KOPT-K1 (cell line): Measurements from ENCODE around the gene OCA2.
"Not testable (repeated sequence)": the region's sequence is repeated elsewhere in the genome, so short reads cannot be mapped to it uniquely, and the experiment has no call there.

ENCODE experiments used
- H3K27ac ChIP-seq: fragments of 200-600 bp; sonication (generic); 2 replicates; pipeline ENCODE4 v1.5.1; 2016; ENCODE audit warnings: antibody characterized with exemption, mild to moderate bottlenecking, low read depth, low read length; ENCODE audit not compliant: poor library complexity, severe bottlenecking
- H3K36me3 ChIP-seq: fragments of 200-600 bp; sonication (generic); 2 replicates; pipeline ENCODE4 v1.5.1; 2017; ENCODE audit warnings: antibody characterized with exemption, mild to moderate bottlenecking, low read length, moderate library complexity; ENCODE audit not compliant: insufficient read depth
- H3K9me3 ChIP-seq: fragments of 200-600 bp; sonication (generic); 2 replicates; pipeline ENCODE4 v1.5.1; 2017; ENCODE audit warnings: antibody characterized with exemption, low read length, mild to moderate bottlenecking; ENCODE audit not compliant: insufficient read depth, poor library complexity, severe bottlenecking

Gene OCA2

DNA sequence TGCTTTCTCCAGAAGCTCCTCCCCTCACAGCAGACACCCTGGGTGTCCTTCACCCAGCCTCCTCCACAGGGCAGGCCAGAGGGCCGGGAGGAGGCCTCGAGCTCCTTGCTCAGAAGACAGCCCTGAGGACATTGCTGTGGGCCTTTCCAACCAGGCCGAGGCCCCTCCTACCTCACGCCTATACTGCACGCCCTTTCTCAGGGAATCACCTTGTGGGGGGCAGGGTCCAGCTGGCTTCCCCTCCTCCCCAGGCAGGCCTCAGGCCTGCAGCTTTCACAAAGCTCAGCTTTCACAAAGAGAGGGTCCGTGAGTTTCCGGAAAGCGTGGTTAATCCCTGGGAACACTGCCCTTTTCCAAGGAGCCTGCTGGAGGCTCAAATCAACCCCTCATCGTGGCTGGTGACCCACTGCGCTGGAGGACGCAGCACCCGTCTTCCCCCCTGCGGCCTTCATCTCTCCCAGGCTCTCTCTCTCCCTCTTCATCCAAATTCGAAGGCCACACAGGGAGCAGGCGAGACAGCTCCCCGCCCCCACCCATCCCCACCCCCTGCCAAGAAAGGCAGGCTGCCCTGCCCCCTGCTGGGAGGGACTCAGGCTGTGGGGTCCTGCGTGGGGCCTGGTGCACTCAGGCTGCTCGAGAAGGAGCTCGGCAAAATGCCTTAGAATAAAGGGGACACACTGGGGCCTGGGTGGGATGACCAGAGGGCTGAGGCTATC lies 79.4 kb downstream of the OCA2 start:
- no peak overlapping the region for H3K27ac ChIP-seq
- no peaks in the 10 kb centered on the region for H3K9me3 ChIP-seq
- no peaks in the 10 kb centered on the region for H3K36me3 ChIP-seq

DNA sequence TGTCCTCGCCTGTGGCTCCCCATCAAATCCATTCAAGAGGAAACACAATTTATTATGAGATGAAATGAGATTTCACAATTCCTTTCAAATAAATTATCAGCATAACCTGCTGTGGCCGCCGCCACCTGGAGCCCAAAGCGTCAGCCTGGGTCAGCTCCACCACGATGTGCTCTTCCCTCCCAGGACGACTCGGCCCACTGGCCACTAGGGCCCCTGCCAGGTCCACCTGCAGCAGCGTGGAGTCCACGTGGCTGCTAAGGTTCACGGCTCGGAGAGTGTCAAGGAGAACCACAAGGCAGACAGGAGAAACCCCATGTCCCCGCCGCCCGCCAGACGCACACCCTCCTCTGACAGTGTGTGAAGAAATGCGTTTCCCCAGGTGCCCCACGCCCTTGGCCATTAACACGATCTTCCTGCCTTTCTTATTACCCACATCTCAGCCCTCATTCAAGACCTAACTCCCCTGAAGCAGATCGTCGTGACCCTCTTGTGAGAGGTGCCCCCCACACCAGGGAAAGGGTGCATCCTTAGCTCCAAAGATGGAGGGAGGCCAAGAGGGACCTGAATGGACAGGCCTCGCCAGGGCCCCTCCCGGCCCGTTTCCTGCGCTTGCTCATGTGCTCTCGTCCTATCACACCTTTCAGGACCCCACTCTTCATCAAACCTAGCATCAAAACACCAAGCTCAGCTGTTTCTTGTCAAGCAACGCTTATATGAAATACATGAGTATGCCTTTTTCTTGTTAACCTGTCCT lies 80.6 kb downstream of the OCA2 start:
- H3K9me3 ChIP-seq: no peaks in the 10 kb centered on the region
- no peak overlapping the region for H3K27ac ChIP-seq
- H3K36me3 ChIP-seq: no peaks in the 10 kb centered on the region

DNA sequence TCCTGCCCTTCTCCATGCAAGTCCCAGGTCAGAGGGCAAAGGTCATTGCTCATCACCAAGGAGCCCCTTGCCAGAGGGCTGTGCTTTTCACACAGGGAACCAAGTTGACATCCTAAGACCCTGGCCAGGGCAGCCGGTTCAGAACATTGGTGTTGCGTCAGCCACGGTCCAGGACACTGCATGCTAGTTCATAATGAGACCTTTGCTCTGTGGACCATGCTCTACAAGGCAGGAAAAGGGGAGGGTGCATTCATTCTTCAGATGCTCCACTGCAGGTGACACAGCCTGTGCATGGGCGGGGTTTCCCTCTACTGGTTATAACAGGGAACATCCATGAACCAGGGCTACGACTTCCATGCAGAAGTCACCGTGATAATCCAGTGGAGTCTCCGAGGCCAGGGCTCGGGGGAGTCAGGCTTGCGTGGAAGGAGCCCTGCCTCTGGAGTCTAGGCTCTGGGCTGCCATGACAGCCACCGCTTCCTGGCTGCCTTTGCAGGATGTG lies 81.6 kb downstream of the OCA2 start:
- no peaks in the 10 kb centered on the region for H3K9me3 ChIP-seq
- H3K36me3 ChIP-seq: no peaks in the 10 kb centered on the region
- H3K27ac ChIP-seq: no peak overlapping the region

DNA sequence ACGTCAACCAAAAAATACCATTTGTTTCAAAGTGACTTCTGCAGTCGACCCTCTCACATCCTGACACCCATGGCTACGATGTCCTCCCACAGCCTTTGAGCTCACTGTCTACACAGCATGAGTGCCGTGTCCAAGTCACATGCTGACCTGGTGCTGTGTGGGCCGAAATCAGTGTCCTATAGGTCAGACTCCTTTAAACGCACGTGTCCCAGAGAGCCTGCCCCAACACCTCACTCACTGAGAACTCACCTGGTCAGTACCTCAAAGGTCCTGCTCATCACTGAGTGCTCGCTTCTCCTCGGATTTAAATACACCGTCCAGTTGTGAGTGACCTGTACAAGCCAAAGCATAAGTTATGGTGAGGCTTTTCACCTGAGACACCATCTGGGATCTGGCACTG lies 83.3 kb downstream of the OCA2 start:
- no peak overlapping the region for H3K27ac ChIP-seq
- no peaks in the 10 kb centered on the region for H3K9me3 ChIP-seq
- no peaks in the 10 kb centered on the region for H3K36me3 ChIP-seq

DNA sequence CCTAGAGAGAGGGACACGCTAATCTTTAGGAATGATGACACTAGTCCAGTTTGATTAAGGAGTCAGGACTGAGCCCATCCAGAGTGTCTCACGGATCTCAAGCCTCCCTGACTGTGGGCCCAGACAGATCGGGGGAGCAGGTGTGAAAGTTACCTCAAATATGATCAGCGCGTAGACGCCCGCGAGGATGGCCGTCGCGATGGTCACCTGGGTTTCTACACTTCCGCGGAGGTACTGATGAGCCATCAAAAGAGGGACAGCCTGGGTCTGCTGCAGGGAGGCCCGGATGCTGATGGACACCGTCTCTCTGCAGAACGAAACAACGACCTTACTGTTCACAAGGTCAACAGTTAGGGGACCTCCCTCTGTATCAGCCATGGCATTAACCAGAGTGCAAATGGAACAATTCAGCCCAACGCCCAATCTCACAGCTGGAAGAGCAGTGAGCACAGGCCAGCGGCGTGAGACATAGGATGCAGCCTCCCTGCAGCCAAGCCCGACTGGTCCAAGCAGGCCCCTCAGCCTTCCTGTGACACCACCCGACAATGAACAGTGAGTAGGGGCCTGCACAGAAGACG lies 84.4 kb downstream of the OCA2 start:
- Histone ChIP-seq H3K9me3 (no peaks in the 10 kb centered on the region), H3K27ac (no peak overlapping the region), H3K36me3 (no peaks in the 10 kb centered on the region)

DNA sequence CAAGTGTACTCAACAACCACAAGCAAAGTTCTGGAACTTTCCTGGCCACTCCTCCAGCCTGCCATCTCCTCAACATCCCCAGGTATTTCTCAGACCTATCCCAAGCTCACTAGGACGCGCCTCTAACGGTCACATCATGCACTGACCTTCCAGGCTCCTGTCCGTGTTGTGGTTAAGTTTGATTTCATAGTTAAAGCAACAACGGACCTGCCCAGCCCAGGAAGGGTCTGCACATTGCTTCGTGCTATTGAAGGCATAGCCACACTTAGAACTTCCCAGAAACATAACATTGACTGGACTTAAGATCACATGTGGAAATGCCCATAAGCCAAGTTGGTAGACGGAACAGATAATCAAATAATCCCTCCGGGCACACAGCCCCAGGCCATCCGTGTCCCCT lies 85.1 kb downstream of the OCA2 start:
- no peak overlapping the region for H3K27ac ChIP-seq
- H3K36me3 ChIP-seq: no peaks in the 10 kb centered on the region

DNA sequence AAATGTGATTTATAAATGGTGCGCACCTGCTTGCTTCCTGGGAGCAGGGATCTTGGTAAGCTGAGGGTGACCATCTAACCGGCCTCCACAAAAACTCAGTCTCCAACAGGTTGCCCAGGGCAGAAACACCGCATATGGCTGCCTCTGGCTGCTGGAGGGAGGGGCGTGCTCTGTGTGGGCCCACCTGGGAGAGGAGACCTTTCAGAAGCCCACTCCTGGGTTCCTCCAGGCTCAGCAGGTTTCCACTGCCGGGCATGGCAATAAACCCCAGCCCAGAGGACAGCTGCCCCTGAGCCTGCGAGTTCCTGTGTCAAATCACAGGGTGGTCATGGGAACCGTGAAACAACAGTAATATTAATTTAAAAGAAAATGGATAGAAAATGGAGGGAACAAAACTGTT lies 85.6 kb downstream of the OCA2 start:
- no peaks in the 10 kb centered on the region for H3K36me3 ChIP-seq
- H3K9me3 ChIP-seq: no peaks in the 10 kb centered on the region
- H3K27ac ChIP-seq: no peak overlapping the region

More for the DNA sequence above, 85.1 kb downstream of the OCA2 start:
- H3K9me3 ChIP-seq: no peaks in the 10 kb centered on the region

DNA sequence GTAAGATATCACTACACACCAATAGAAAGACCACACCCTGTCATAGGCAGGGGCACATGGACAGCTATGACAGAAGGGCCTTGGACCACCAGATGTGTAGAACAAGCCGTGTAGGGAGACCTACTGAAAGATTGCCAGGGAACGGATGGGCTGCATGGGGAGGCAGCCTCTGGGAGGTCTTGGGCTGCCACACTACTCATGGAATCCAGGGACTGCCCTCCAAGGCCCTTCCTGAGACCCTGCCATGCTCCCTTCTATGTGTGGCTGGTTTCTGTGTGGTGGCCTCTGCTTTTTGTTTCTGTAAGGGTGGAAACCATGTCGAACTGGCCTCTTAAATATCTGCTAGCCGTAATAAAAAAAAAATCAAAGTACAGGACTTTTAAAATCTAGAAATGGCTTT lies 86.9 kb downstream of the OCA2 start:
- no peaks in the 10 kb centered on the region for H3K9me3 ChIP-seq
- no peak overlapping the region for H3K27ac ChIP-seq
- no peaks in the 10 kb centered on the region for H3K36me3 ChIP-seq

DNA sequence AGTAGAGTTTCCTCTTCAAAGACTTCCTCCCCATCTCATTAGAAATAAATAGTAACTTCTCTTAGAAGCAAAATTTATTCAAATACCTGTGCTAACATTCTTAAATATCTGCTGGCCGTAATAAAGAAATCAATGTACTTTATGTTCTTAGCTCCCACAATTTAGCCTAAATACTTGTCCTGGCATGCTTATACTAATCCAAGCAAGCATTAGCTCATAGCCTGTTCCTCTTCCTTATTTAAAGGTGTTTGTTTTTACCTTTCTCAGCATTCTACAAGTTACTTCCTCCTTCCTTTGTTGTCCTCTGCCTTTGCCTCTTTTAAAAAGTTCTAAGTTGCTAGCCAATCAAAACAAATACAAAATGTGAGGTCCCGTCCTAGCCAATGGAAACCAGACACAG lies 90.9 kb downstream of the OCA2 start:
- H3K9me3 ChIP-seq, H3K27ac ChIP-seq, H3K36me3 ChIP-seq: not testable (repeated sequence)

DNA sequence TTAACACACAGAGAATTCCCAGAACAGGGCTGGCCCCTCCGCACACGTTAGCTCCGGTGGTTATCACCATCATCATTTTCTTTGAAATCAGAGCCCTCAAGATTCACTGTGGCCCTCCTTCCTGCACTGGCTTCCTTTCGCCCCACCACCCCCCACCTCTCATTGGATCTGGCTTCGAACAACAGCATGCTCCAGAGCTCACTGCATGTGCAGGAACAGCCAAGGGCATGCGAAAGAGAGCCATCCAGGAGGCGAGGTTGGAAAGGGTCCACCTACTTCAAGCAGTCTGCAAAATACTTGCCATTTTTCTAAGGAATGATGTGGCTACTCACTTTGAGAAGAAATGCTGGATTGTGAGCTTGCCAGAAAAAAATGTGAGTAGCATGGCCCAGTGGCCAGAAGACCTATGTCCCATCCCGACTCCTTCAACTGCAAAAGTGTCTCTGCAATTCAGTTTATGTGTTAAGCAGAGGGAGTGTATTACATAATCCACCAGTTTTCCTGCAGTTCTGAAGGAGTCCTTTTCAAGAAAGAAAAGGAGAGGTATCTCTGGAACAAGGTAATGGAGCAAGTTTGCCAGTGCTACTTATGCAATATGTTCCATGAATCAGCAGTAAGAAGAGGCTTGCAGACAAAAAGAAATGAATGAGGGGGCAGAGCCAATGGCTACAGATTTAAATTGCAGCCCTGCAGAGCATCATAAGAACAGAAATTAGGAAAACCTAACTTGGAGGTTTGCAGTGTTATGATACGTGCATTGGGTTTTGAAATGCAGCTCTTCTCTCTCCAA lies 92.8 kb downstream of the OCA2 start:
- H3K27ac ChIP-seq: no peak overlapping the region
- H3K9me3 ChIP-seq: no peaks in the 10 kb centered on the region
- H3K36me3 ChIP-seq: no peaks in the 10 kb centered on the region

DNA sequence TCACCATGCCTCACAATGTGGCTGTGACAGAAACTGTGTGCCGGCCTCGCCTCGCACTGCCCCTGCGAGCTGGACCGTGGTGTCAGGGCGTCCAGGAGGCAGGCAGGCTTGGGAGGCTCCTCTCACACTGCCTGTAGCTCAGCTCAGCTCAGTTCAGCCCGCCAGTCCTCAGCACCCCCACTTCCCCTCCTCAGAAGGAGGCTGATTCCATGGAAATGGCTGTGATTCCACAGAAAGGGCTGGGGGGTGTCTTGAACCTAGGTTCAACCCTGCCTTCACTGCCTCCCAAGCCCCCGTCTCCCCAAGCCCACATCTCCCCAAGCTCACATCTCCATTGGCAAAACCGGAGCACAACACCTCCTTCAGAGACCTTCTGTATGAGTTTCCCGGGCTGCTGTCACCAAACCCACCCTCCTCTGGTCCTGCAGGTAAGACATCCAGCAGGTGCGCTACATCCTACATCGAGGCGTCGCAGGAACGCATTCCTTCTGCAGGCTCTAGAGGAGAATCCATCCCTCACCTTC lies 94.0 kb downstream of the OCA2 start:
- Histone ChIP-seq H3K27ac (no peak overlapping the region), H3K9me3 (no peaks in the 10 kb centered on the region), H3K36me3 (no peaks in the 10 kb centered on the region)

DNA sequence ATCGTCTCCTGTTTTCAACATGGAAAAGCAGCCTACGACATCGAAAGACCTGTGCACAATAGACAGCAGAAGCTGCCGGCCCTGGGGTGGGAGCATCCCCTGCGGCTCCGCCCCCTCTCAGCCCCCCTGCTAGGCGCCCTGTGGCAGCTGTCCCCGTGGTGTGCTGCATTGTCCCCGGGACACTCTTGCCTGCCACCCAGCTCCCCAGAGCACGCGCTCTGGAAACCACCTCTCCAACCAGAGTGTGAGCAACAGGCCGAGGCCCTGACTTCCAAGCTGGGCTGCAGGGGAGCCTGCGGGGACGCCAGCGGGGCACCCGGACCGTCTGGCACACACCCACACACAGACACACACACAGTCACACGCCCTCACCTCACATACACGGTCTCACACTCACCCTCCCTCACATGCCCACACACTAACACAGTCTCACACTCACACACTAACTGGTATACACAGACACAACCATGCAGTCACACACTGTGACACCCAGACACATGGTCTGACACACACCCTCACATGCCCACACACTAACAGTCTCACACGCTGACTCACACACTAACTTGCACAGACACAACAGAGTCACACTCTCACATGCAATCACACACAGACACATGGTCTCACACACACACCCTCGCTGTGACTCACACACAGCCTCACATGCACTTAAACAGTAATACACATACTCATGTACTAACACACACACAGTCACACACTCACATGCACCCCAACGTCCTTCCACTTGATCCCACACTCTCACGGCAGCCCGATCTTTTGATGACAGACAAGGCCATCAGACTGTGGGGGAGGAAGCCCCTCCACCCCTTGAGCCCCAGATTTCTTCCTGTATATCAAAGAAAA lies 94.7 kb downstream of the OCA2 start:
- Histone ChIP-seq H3K36me3 (no peaks in the 10 kb centered on the region), H3K9me3 (no peaks in the 10 kb centered on the region), H3K27ac (no peak overlapping the region)

DNA sequence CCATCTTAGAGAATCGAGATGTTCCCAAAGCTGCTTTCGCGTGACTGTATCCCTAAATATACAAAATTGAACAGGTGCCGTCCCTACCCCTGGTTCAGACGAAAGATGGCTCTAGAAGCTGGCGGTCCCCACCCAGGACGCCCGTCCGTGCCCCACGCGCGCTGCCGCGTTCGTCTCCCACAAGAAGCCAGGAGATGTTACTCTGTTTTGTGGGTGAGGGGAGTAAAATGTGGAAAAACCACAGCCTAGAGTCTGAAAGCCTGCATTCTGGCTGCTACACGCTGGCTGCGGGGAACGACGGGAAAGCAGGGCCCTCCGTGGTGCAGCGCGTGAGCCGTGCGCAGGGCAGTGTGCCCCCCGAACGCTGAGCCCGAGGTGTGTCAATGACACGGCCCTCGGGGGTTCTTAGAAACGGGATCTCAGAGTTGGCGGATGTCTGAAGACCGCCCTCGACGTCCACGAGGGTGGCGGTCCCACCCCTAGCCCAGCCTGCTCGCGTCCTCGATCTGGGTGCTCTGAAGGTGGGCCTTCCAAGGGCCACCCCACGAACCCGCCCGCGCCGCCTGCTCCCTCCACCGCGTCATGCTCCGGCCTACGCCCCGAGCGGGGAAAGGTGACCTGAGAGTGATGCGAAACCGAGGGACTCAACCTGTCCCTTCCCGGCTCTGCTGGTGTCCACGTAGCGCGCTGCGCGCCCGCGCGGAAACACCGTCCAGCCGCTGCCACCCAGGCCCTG lies 95.6 kb downstream of the OCA2 start:
- Histone ChIP-seq H3K36me3 (no peaks in the 10 kb centered on the region), H3K27ac (no peak overlapping the region), H3K9me3 (no peaks in the 10 kb centered on the region)
